Body of pancreas (tissue), 4 donors: Measurements from ENCODE around the gene PBX2.

ENCODE experiments used
- CTCF ChIP-seq, 7 experiments: fragments of 450-650 bp in 4 of 7; fragments of 200-600 bp in 3 of 7; sonication (generic) in 3 of 7; IDR thresholded peaks; one replicate each; pipeline ENCODE4 v1.5.1; 2016 to 2019; ENCODE audit warnings: antibody characterized with exemption in 7 of 7
- POLR2A ChIP-seq, 3 donors: fragments of 450-650 bp; IDR thresholded peaks; one replicate each; pipeline ENCODE4 v1.6.1; 2016; ENCODE audit warnings: antibody characterized with exemption in 3 of 3, mild to moderate bottlenecking in 2 of 3

GRCh38 chr6:32215617-32216016 lies 25.6 kb upstream of the PBX2 start:
- TF ChIP-seq CTCF (IDR thresholded peaks at IDR 0.05) = no peak
- no peak for TF ChIP-seq POLR2A (IDR thresholded peaks at IDR 0.05)
